Sigmoid colon (tissue), 7 donors: ENCODE data around the gene FOXR2. TPM values are rescaled to one million over a fixed set of nuclear protein-coding genes. Genes with fewer than 3 reads are reported as not detected.

Experiments
- DNase-seq: peaks from one replicate; pipeline ENCODE4 v3.0.0-alpha.2; 2019
- H3K27ac ChIP-seq, 4 donors: fragments of 200-600 bp; sonication (generic); one replicate each; pipeline ENCODE4 v1.5.1; 2016 to 2019; ENCODE audit warnings: mild to moderate bottlenecking in 1 of 4
- H3K27me3 ChIP-seq, 3 donors: fragments of 200-600 bp; sonication (generic); one replicate each; pipeline ENCODE4 v1.5.1; 2019; ENCODE audit warnings: mild to moderate bottlenecking in 1 of 3
- H3K36me3 ChIP-seq, 4 donors: fragments of 200-600 bp; sonication (generic); one replicate each; pipeline ENCODE4 v1.5.1; 2016 to 2019
- H3K4me1 ChIP-seq, 4 donors: fragments of 200-600 bp; sonication (generic); one replicate each; pipeline ENCODE4 v1.5.1; 2017 to 2019
- H3K4me3 ChIP-seq, 4 donors: fragments of 200-600 bp; sonication (generic); one replicate each; pipeline ENCODE4 v1.5.1; 2017 to 2019; ENCODE audit warnings: mild to moderate bottlenecking in 2 of 4, moderate library complexity in 1 of 4
- H3K9me3 ChIP-seq, 4 donors: fragments of 200-600 bp in 3 of 4; sonication (generic) in 3 of 4; one replicate each; pipeline versions ENCODE4 v1.5.1 to v1.6.1; 2013 to 2019
- EP300 ChIP-seq, 4 donors: sonication (generic); formaldehyde crosslinking; IDR thresholded peaks; one replicate each; pipeline ENCODE4 v1.6.1; 2017; ENCODE audit warnings: antibody characterized with exemption in 4 of 4
- POLR2A ChIP-seq, 2 donors: fragments of 450-650 bp; IDR thresholded peaks; one replicate each; pipeline ENCODE4 v1.6.1; 2016; ENCODE audit warnings: antibody characterized with exemption in 2 of 2, mild to moderate bottlenecking in 2 of 2, moderate library complexity in 2 of 2
- POLR2AphosphoS5 ChIP-seq, 4 donors: sonication (generic); formaldehyde crosslinking; IDR thresholded peaks; one replicate each; pipeline ENCODE4 v1.6.1; 2017; ENCODE audit warnings: antibody characterized with exemption in 4 of 4
- WGBS, 2 donors: extraction: QIAGEN DNeasy Blood & Tissue Kit; methylation state at CpG; one replicate each; pipeline ENCODE4 v1.1.7; 2013; 5-methylcytosine and 5-hydroxymethylcytosine counted together
- intact Hi-C: fragments of 100-400 bp; cut with DNase I; formaldehyde crosslinking; loops from one replicate; pipeline ENCODE4 v1.15.1; 2023
- polyA plus RNA-seq, 3 donors: library from polyadenylated mRNA; stranded (reverse); fragments of 200-250 nt; gene quantifications; one replicate each; pipeline ENCODE4 v1.2.3, GENCODE V29; 2013
- small RNA-seq, 3 donors: library from RNA; depleted of rRNA; stranded (forward); fragments of <200 nt; gene quantifications; one replicate each; pipeline ENCODE3, GENCODE V24; 2016
- total RNA-seq, 4 donors: library from RNA; depleted of rRNA; stranded (reverse); fragments of >200 nt; gene quantifications; one replicate each; pipeline ENCODE4 v1.1.0, GENCODE V29; 2016
- TF ChIP-seq, protein P1 (sequence below), 4 experiments: fragments of 450-650 bp in 3 of 4; fragments of 200-600 bp in 1 of 4; IDR thresholded peaks; one replicate each; pipeline ENCODE4 v1.5.1; 2016 to 2019; ENCODE audit warnings: antibody characterized with exemption in 4 of 4, mild to moderate bottlenecking in 3 of 4, moderate library complexity in 2 of 4
- donor health status: healthy with polysubstance abuse.
- donor health status: Bipolar disorder and iron deficiency.
- donor health status: healthy.

FOXR2 gene
- total and polyA plus RNA-seq, 7 donors = not detected

DNA sequence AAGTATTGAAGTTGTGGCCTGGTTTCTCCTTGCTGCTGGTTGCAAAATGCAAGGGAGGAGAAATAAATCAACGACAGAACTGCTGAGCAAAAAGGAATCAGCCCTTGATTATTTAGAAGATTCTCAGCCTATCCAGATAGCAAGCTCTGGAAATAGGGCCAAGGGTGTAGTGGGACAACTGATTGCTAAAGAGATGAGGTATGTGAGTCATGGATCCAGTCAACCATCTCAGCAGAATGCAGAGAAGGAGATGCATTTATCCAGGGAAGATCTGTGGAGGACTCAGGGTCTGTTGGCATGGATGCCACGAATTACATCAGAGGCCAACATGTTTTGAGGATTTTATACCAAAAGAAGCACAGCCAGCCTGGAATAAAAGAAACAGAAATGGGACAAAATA, 36.7 kb downstream of the FOXR2 start:
- Histone ChIP-seq H3K9me3 (no peaks in the 10 kb centered on the region), H3K36me3 (no peaks in the 10 kb centered on the region), H3K27me3 (no peaks in the 10 kb centered on the region), H3K27ac (no peak overlapping the region), H3K4me3 (no peak overlapping the region), H3K4me1 (no peaks in the 10 kb centered on the region)
- WGBS, 2 donors = 44 to 62% methylated on average over 2 of the region's 2 CpGs
- intact Hi-C loops = no loop called here
- no peak for DNase-seq
- TF ChIP-seq POLR2AphosphoS5 (IDR thresholded peaks at IDR 0.05) (no peak), EP300 (IDR thresholded peaks at IDR 0.05) (no peak), POLR2A (IDR thresholded peaks at IDR 0.05) (no peak)
- TF ChIP-seq, protein P1, sequence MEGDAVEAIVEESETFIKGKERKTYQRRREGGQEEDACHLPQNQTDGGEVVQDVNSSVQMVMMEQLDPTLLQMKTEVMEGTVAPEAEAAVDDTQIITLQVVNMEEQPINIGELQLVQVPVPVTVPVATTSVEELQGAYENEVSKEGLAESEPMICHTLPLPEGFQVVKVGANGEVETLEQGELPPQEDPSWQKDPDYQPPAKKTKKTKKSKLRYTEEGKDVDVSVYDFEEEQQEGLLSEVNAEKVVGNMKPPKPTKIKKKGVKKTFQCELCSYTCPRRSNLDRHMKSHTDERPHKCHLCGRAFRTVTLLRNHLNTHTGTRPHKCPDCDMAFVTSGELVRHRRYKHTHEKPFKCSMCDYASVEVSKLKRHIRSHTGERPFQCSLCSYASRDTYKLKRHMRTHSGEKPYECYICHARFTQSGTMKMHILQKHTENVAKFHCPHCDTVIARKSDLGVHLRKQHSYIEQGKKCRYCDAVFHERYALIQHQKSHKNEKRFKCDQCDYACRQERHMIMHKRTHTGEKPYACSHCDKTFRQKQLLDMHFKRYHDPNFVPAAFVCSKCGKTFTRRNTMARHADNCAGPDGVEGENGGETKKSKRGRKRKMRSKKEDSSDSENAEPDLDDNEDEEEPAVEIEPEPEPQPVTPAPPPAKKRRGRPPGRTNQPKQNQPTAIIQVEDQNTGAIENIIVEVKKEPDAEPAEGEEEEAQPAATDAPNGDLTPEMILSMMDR (IDR thresholded peaks at IDR 0.05) = no peak

DNA sequence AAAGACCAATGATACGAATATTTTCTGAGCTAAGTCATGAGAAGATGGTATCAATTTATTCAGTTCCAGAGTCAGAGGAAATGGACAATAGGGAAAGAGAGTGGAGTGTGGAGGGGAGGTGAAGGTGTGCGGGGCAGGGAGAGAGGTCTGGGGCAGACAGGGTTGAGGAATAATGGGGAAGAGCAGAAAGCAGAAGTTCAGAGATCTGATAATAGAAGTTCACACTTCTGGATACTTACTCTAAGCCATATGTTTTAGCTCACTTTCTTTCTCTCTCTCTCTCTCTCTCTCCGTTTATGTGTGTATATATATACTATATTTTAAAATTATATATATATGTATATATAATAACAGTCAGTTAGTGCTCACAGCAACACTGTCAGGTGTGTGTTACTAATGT, 40.4 kb downstream of the FOXR2 start:
- intact Hi-C loops = no loop called here
- H3K4me1 ChIP-seq = no peaks in the 10 kb centered on the region
- H3K4me3 ChIP-seq = no peak overlapping the region
- no peaks in the 10 kb centered on the region for H3K9me3 ChIP-seq
- H3K36me3 ChIP-seq = no peaks in the 10 kb centered on the region
- 68 to 73% methylated on average over 3 of the region's 3 CpGs for WGBS, 2 donors
- no peak for DNase-seq
- H3K27me3 ChIP-seq = no peaks in the 10 kb centered on the region
- no peak for TF ChIP-seq POLR2A (IDR thresholded peaks at IDR 0.05)
- TF ChIP-seq, protein P1 (IDR thresholded peaks at IDR 0.05) = no peak
- no peak for TF ChIP-seq EP300 (IDR thresholded peaks at IDR 0.05)
- no peak for TF ChIP-seq POLR2AphosphoS5 (IDR thresholded peaks at IDR 0.05)
- H3K27ac ChIP-seq = no peak overlapping the region

DNA sequence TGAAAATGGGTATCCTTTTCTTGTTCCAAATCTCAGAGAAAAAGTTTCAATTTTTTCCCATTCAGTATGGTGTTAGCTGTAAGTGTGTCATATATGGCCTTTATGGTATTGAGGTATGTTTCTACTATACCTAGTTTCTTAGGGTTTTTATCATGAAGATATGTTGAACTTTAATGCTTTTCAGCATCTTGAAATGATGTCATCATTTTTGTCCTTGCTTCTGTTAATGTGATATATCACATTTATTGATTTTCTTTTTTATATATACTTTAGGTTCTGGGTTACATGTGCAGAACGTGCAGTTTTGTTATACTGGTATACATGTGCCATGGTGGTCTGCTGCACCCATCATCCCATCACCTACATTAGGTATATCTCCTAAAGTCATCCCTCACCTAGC, 44.9 kb downstream of the FOXR2 start:
- Histone ChIP-seq H3K9me3 (no peaks in the 10 kb centered on the region), H3K27me3 (no peaks in the 10 kb centered on the region), H3K4me1 (no peaks in the 10 kb centered on the region), H3K4me3 (no peak overlapping the region), H3K27ac (no peak overlapping the region), H3K36me3 (no peaks in the 10 kb centered on the region)
- DNase-seq = no peak
- intact Hi-C loops = no loop called here
- TF ChIP-seq POLR2AphosphoS5 (IDR thresholded peaks at IDR 0.05) (no peak), EP300 (IDR thresholded peaks at IDR 0.05) (no peak), POLR2A (IDR thresholded peaks at IDR 0.05) (no peak)
- TF ChIP-seq, protein P1 (IDR thresholded peaks at IDR 0.05) = no peak
- WGBS, 2 donors = 73 to 88% methylated on average over 1 of the region's 1 CpG

Small RNAs within 50 kb of the gene (small RNA-seq; reads per million reads assigned to genes)
- 0 reads per million in 3 donors for gene RF00019

Other genes with a start within 250 kb of the FOXR2 start
- gene MAGEH1, start 171.3 kb upstream of the FOXR2 start, total RNA-seq = 10 to 100 TPM; 27.3 to 39.8 (median 32.4) TPM
- 10 to 100 TPM in 1 of 3 donors, 1 to 10 TPM in 2; 2.5 to 16.6 (median 5.4) TPM for gene MAGEH1, start 171.3 kb upstream of the FOXR2 start, polyA plus RNA-seq
- gene USP51, start 133.6 kb upstream of the FOXR2 start, total RNA-seq = 1 to 10 TPM; 2.1 to 3.5 (median 2.6) TPM
- under 1 TPM; 0.23 to 0.60 (median 0.47) TPM for gene USP51, start 133.6 kb upstream of the FOXR2 start, polyA plus RNA-seq
- 10 to 100 TPM in 3 of 4 donors, 1 to 10 TPM in 1; 10.0 to 41.4 (median 24.4) TPM for gene RRAGB, start 94.3 kb downstream of the FOXR2 start, total RNA-seq
- 10 to 100 TPM in 1 of 3 donors, 1 to 10 TPM in 2; 3.7 to 17.4 (median 9.7) TPM for gene RRAGB, start 94.3 kb downstream of the FOXR2 start, polyA plus RNA-seq